ENCODE results near the gene ARHGAP29. TPM values are rescaled to one million over a fixed set of nuclear protein-coding genes. Genes with fewer than 3 reads are reported as not detected.

The ARHGAP29 gene
- polyA plus RNA-seq, 1 experiment = 30.4 TPM

GRCh38 chr1:94283462-94283861, 46.1 kb upstream of the ARHGAP29 start:
- DNase-seq (ENCODE audit: low read depth, low spot score) = no peak
- ChIA-PET CTCF (interaction anchor here (0.7 to 1.4 kb wide), 2 partner anchors 47 to 52 kb away, joined by 3 read pairs; no protein-coding TSS in a partner anchor), POLR2A (no interaction called here)
- H3K9me3 ChIP-seq (ENCODE audit: control insufficient read depth, insufficient read depth, low read length) = no peaks in the 10 kb centered on the region
- no peak overlapping the region for H3K4me3 ChIP-seq (ENCODE audit: low read depth, low read length)
- no peaks in the 10 kb centered on the region for H3K27me3 ChIP-seq (ENCODE audit: control insufficient read depth, insufficient read depth, low read length)
- TF ChIP-seq CTCF (IDR thresholded peaks at IDR 0.05; ENCODE audit: low read depth, low read length) = no peak
- no peak overlapping the region for H3K27ac ChIP-seq (ENCODE audit: low read depth, low read length)

GRCh38 chr1:94282143-94282711, 44.8 kb upstream of the ARHGAP29 start:
- CTCF ChIA-PET = no interaction called here
- no peak for DNase-seq (ENCODE audit: low read depth, low spot score)
- no peak overlapping the region for H3K27ac ChIP-seq (ENCODE audit: low read depth, low read length)
- POLR2A ChIA-PET = no interaction called here
- no peak for TF ChIP-seq CTCF (IDR thresholded peaks at IDR 0.05; ENCODE audit: low read depth, low read length)
- H3K9me3 ChIP-seq (ENCODE audit: control insufficient read depth, insufficient read depth, low read length) = no peaks in the 10 kb centered on the region
- no peak overlapping the region for H3K4me3 ChIP-seq (ENCODE audit: low read depth, low read length)
- H3K27me3 ChIP-seq (ENCODE audit: control insufficient read depth, insufficient read depth, low read length) = no peaks in the 10 kb centered on the region

- POLR2A ChIA-PET = no interaction called here
- Histone ChIP-seq H3K9me3 (ENCODE audit: control insufficient read depth, insufficient read depth, low read length) (no peaks in the 10 kb centered on the region), H3K27me3 (ENCODE audit: control insufficient read depth, insufficient read depth, low read length) (no peaks in the 10 kb centered on the region), H3K27ac (ENCODE audit: low read depth, low read length) (no peak overlapping the region), H3K4me3 (ENCODE audit: low read depth, low read length) (no peak overlapping the region)
- no peak for TF ChIP-seq CTCF (IDR thresholded peaks at IDR 0.05; ENCODE audit: low read depth, low read length)
- CTCF ChIA-PET = no interaction called here
- no peak for DNase-seq (ENCODE audit: low read depth, low spot score)
These were observed 44.2 kb upstream of the ARHGAP29 start for GRCh38 chr1:94281361-94282142.

- ChIA-PET POLR2A (no interaction called here), CTCF (no interaction called here)
- no peak overlapping the region for H3K4me3 ChIP-seq (ENCODE audit: low read depth, low read length)
- no peak overlapping the region for H3K27ac ChIP-seq (ENCODE audit: low read depth, low read length)
- no peaks in the 10 kb centered on the region for H3K27me3 ChIP-seq (ENCODE audit: control insufficient read depth, insufficient read depth, low read length)
- no peaks in the 10 kb centered on the region for H3K9me3 ChIP-seq (ENCODE audit: control insufficient read depth, insufficient read depth, low read length)
- DNase-seq (ENCODE audit: low read depth, low spot score) = no peak
- no peak for TF ChIP-seq CTCF (IDR thresholded peaks at IDR 0.05; ENCODE audit: low read depth, low read length)
These were observed 43.2 kb upstream of the ARHGAP29 start for GRCh38 chr1:94280541-94280940.

- TF ChIP-seq CTCF (IDR thresholded peaks at IDR 0.05; ENCODE audit: low read depth, low read length) = no peak
- POLR2A ChIA-PET = no interaction called here
- H3K9me3 ChIP-seq (ENCODE audit: control insufficient read depth, insufficient read depth, low read length) = no peaks in the 10 kb centered on the region
- H3K4me3 ChIP-seq (ENCODE audit: low read depth, low read length) = no peak overlapping the region
- CTCF ChIA-PET = interaction anchor here (1.3 kb wide), 1 partner anchor 51 kb away, joined by 5 read pairs; no protein-coding TSS in a partner anchor
- DNase-seq (ENCODE audit: low read depth, low spot score) = no peak
- no peaks in the 10 kb centered on the region for H3K27me3 ChIP-seq (ENCODE audit: control insufficient read depth, insufficient read depth, low read length)
- H3K27ac ChIP-seq (ENCODE audit: low read depth, low read length) = no peak overlapping the region
These were observed 42.1 kb upstream of the ARHGAP29 start for GRCh38 chr1:94279462-94279861.

All from AG04450 (cell line).